NT2/D1 (cell line): Measurements from ENCODE around the gene TREH.

Experiments used
- DNase-seq: peaks from one replicate; pipeline ENCODE4 v3.0.0-alpha.2; 2011; ENCODE audit warnings: low read depth, low spot score
- H3K27me3 ChIP-seq: 2 replicates; pipeline ENCODE4 v1.6.0; 2011; ENCODE audit warnings: mild to moderate bottlenecking; ENCODE audit not compliant: insufficient read length, insufficient read depth
- H3K36me3 ChIP-seq: 2 replicates; pipeline ENCODE4 v1.6.1; 2011; ENCODE audit warnings: mild to moderate bottlenecking, low read length, mixed read lengths; ENCODE audit not compliant: insufficient read depth, insufficient read length
- H3K4me1 ChIP-seq: 2 replicates; pipeline ENCODE4 v1.5.1; 2011; ENCODE audit not compliant: insufficient read depth, insufficient read length
- H3K4me3 ChIP-seq: 2 replicates; pipeline ENCODE4 v1.5.1; 2011; ENCODE audit warnings: low read depth; ENCODE audit not compliant: insufficient read length
- H3K9ac ChIP-seq: 2 replicates; pipeline ENCODE4 v1.6.0; 2011; ENCODE audit warnings: low read depth; ENCODE audit not compliant: insufficient read length
- H3K9me3 ChIP-seq: 2 replicates; pipeline ENCODE4 v1.5.1; 2011; ENCODE audit warnings: mild to moderate bottlenecking, low read length; ENCODE audit not compliant: insufficient read depth
- SUZ12 ChIP-seq: IDR thresholded peaks from 2 replicates; pipeline ENCODE4 v1.6.1; 2011; ENCODE audit not compliant: insufficient read length, insufficient read depth; ENCODE audit errors: extremely low read depth
- YY1 ChIP-seq: IDR thresholded peaks from 2 replicates; pipeline ENCODE4 v1.6.1; 2011; ENCODE audit not compliant: insufficient read length, insufficient read depth
- ZNF274 ChIP-seq: IDR thresholded peaks from 2 replicates; pipeline ENCODE4 v1.6.1; 2011; ENCODE audit warnings: mild to moderate bottlenecking, low read depth, low read length

The TREH gene

GRCh38 chr11:118705111-118705741, 25.8 kb upstream of the TREH start:
- no peak for DNase-seq
- Histone ChIP-seq H3K9ac (no peak overlapping the region), H3K36me3 (peaks cover 6% of the 10 kb centered on the region), H3K27me3 (no peaks in the 10 kb centered on the region), H3K4me3 (no peak overlapping the region), H3K4me1 (peaks cover 3% of the 10 kb centered on the region), H3K9me3 (peaks cover 8% of the 10 kb centered on the region)
- TF ChIP-seq YY1 (no peak), SUZ12 (no peak), ZNF274 (no peak)

DNA sequence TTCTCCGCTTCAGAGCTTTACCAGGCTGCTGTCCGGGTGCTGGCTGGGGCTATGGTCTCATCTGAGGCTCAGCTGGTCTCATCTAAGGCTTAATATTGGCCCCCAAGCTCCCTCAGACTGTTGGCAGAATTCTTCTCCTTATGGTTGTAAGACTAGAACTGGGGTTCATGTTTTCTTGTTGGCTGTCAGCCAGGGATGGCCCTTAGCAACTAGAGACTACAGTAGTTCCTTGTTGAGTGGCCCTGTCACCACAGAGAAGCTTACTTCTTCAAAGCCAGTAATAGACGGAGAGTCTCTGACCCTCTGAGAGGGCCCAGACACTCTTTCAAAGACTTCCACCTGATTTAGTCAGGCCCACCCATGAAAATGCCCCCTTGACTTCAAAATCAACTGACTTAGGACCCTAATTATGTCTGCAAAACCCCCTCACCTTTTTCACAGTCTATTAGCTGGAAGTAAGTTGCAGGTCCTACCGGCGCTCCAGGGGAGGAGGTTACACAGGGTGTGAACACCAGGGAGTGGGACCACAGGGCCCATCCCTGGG, 24.2 kb upstream of the TREH start:
- H3K4me3 ChIP-seq = no peak overlapping the region
- H3K4me1 ChIP-seq = peaks cover 3% of the 10 kb centered on the region
- peaks cover 3% of the 10 kb centered on the region for H3K36me3 ChIP-seq
- no peaks in the 10 kb centered on the region for H3K27me3 ChIP-seq
- H3K9ac ChIP-seq = no peak overlapping the region
- no peak for TF ChIP-seq YY1
- TF ChIP-seq ZNF274 = no peak
- TF ChIP-seq SUZ12 = no peak
- no peak for DNase-seq
- H3K9me3 ChIP-seq = peaks cover 14% of the 10 kb centered on the region

DNA sequence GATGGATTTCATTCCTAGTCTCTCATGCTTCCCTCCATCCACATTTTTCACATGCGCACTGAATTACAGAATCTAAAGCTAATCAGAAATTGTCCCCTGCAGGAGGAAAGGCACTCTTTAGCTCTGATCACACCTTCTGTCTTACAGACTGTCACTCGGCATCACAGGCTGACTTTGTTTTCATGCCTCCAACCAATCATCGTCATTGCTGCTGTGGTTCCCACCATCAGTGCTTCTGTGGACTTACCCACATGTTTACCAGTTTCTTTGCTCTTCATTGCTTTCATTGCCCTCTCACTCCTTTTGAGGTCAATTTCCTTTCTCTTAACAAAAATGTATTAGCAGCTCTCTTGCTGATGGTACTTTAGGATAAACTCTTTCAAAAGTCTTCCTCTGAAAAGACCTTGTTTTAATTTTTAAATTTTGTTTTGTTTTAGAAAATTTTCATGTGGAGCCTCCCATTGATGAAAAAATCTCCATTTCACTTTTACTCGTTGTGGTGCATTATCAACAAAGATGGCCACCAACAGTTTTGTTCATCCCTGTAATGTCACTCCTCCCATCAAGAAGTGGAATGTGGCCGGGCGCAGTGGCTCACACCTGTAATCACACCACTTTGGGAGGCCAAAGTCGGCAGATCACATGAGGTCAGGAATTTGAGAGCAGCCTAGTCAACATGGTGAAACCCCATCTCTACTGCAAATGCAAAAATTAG, 20.2 kb upstream of the TREH start:
- no peak for DNase-seq
- Histone ChIP-seq H3K36me3 (no peaks in the 10 kb centered on the region), H3K4me3 (no peak overlapping the region), H3K27me3 (no peaks in the 10 kb centered on the region), H3K9ac (no peak overlapping the region), H3K9me3 (peaks cover 14% of the 10 kb centered on the region), H3K4me1 (no peaks in the 10 kb centered on the region)
- TF ChIP-seq ZNF274 = no peak
- no peak for TF ChIP-seq SUZ12
- no peak for TF ChIP-seq YY1

- no peak for DNase-seq
- Histone ChIP-seq H3K4me1 (peaks cover 5% of the 10 kb centered on the region), H3K36me3 (no peaks in the 10 kb centered on the region), H3K4me3 (no peak overlapping the region), H3K9me3 (peaks cover 14% of the 10 kb centered on the region), H3K9ac (no peak overlapping the region), H3K27me3 (no peaks in the 10 kb centered on the region)
- TF ChIP-seq ZNF274 = no peak
- no peak for TF ChIP-seq SUZ12
- no peak for TF ChIP-seq YY1
Measured at GRCh38 chr11:118697346-118697745, 17.9 kb upstream of the TREH start.

DNA sequence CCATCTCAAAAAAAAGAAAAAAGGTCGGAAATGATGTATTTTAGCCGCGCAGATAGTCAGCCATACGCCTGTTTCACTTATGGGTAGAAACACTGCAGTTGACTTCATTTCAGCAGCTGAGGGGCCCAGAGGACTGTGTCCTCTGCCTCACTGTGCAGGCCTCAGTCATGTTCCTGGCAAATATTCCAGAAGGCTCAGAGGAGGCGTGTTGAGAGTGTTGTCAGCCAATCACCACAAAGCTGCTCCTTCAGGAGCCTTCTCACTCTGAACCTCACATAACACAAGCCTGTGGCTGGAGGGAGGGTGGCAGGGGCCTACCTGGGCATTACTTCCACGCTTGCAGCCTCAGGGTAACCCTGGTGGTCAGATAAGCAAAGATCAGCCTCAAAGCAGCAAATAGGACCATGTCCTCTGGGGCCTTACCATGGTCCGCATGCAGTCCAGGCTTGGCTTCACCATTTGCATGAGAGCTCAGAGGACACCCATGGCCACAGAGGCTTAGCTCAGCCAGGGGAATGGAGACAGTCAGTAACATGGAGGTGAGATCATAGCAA, 17.3 kb upstream of the TREH start:
- Histone ChIP-seq H3K9me3 (peaks cover 14% of the 10 kb centered on the region), H3K4me3 (no peak overlapping the region), H3K9ac (no peak overlapping the region), H3K4me1 (peaks cover 10% of the 10 kb centered on the region), H3K27me3 (no peaks in the 10 kb centered on the region), H3K36me3 (no peaks in the 10 kb centered on the region)
- TF ChIP-seq ZNF274 = no peak
- TF ChIP-seq SUZ12 = no peak
- no peak for TF ChIP-seq YY1
- DNase-seq = no peak

DNA sequence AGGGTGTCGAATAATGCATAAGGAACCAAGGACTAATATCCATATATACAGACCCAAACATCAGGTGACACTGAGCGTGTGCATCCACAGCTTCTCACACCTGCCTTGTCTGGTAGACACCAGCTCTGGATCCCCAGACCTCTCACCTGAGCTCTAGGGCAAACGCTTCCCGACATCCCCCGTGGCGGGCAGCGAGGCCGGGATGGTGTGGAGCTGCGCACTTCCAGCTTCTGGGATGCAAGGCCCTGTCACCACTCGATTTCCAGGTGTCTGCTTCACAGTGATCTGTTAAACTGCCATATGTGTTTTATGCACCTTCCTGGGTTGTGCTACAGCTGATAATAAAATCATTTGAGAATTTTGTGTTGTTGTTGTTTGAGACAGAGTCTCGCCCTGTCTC, 15.3 kb upstream of the TREH start:
- TF ChIP-seq ZNF274 = no peak
- TF ChIP-seq YY1 = no peak
- TF ChIP-seq SUZ12 = no peak
- H3K36me3 ChIP-seq = no peaks in the 10 kb centered on the region
- no peak for DNase-seq
- H3K9ac ChIP-seq = no peak overlapping the region
- 0 out of 2 replicates have a peak, but pooled peaks cover 2% of the 10 kb centered on the region for H3K9me3 ChIP-seq
- peaks cover 13% of the 10 kb centered on the region for H3K4me1 ChIP-seq
- H3K27me3 ChIP-seq = no peaks in the 10 kb centered on the region
- no peak overlapping the region for H3K4me3 ChIP-seq

- DNase-seq = no peak
- H3K27me3 ChIP-seq = no peaks in the 10 kb centered on the region
- no peak for TF ChIP-seq YY1
- TF ChIP-seq SUZ12 = no peak
- no peak for TF ChIP-seq ZNF274
- no peak overlapping the region for H3K4me3 ChIP-seq
- no peaks in the 10 kb centered on the region for H3K9me3 ChIP-seq
- H3K36me3 ChIP-seq = no peaks in the 10 kb centered on the region
- no peak overlapping the region for H3K9ac ChIP-seq
- peaks cover 16% of the 10 kb centered on the region for H3K4me1 ChIP-seq
Measured at GRCh38 chr11:118694185-118694584, 14.7 kb upstream of the TREH start.
